MG63 (cell line): ENCODE results near the gene TAS1R3. TPM values are rescaled to one million over a fixed set of nuclear protein-coding genes. Genes with fewer than 3 reads are reported as not detected.

ENCODE experiments used
- DNase-seq: peaks from one replicate; pipeline ENCODE4 v3.0.0-alpha.2; 2020
- H3K27me3 ChIP-seq: fragments of 250-450 bp; sonication (Bioruptor Pico); 2 replicates; pipeline ENCODE4 v1.5.1; 2020; ENCODE audit warnings: mild to moderate bottlenecking, moderate library complexity
- H3K36me3 ChIP-seq: fragments of 250-450 bp; sonication (Bioruptor Pico); 2 replicates; pipeline ENCODE4 v1.5.1; 2020; ENCODE audit warnings: mild to moderate bottlenecking, moderate library complexity
- H3K4me3 ChIP-seq: fragments of 250-450 bp; sonication (Bioruptor Pico); 2 replicates; pipeline ENCODE4 v1.5.1; 2020; ENCODE audit warnings: mild to moderate bottlenecking, moderate library complexity
- H3K9me3 ChIP-seq: fragments of 250-450 bp; sonication (Bioruptor Pico); 2 replicates; pipeline ENCODE4 v1.5.1; 2020; ENCODE audit warnings: mild to moderate bottlenecking, moderate library complexity
- total RNA-seq: library from RNA; depleted of rRNA; stranded (reverse); fragments of >200 nt; shearing (Covaris generic); gene quantifications from 2 replicates; pipeline ENCODE4 v1.2.3, GENCODE V29; 2014; ENCODE audit warnings: low replicate concordance

Gene TAS1R3
- total RNA-seq, 1 experiment from 2014 or later: not detected

DNA sequence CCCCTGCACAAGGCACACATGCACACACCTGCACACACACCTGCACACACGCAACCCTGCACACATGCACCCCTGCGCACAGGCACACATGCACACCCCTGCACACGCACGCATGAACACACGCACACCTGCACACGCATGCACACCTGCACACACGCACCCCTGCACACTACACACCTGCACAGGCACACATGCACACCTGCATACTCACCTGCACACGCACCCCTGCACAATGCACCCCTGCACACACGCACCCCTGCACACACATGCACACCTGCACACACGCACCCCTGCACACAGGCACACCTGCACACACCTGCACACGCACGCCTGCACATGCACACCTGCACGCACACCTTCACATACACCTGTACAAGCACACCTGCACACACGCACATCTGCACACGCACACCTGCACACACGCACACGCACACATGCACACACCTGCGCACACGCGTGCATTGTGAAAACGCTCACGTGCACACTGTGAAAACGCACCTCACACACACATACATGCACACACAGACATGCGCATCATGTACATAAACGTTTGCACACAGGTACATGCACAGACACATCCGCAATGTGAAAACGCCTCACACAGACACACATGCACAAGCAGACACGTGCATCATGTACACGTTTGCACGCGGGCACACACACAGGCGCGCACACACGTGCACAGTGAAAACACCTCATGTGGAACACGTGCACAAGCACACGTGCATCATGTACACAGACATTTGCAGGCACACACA, 9.9 kb downstream of the TAS1R3 start:
- Histone ChIP-seq H3K4me3 (no peak overlapping the region), H3K27me3 (no peaks in the 10 kb centered on the region), H3K9me3 (no peaks in the 10 kb centered on the region), H3K36me3 (peaks cover 36% of the 10 kb centered on the region)
- no peak for DNase-seq

DNA sequence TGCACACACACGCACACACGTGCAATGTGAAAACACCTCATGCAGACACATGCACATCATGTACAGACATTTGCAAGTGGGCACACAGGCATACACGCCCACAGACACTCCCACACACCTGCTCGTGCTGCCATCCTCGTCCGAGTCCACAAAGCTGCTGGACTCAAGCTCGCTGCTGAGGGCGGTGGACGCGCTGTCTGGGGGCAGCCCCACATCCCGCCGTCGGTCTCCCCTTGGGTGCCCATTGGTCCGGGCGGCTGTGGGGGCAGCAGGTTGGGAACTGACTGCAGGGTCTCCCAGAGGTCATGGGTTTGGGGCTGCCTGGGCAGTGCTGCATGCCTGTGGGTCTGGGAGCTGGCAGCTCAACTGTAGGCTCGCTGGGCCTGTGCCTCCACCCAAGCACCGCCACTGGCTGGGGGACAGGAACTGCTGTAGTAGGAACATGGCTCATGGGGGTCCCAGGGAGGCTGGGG, 10.5 kb downstream of the TAS1R3 start:
- no peaks in the 10 kb centered on the region for H3K9me3 ChIP-seq
- H3K4me3 ChIP-seq: no peak overlapping the region
- no peaks in the 10 kb centered on the region for H3K27me3 ChIP-seq
- H3K36me3 ChIP-seq: peaks cover 42% of the 10 kb centered on the region
- no peak for DNase-seq

DNA sequence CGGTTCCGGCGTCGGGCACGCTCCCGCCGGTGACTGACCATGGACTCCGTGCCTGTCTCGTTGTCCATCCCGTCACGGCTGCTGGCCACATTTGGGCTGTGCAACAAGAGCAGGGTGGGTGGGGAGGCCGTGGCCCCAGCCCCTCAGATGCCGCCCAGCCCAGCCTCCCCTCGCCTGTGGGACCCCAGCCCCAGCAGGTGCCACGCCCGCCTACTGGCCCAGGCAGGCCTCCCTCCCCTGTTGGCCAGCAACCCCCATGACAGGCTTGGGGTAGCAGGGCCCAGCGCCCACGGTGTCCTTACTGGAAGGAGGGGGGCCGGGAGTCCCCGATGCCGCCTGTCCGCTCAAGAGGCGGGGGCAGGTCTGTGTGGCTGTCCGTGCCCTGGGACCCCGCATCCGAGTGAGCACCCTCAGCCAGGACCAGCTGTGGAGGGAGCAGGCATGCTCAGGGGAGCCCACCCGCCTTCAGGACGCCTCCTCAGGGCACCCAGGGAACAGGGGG, 11.0 kb downstream of the TAS1R3 start:
- no peak overlapping the region for H3K4me3 ChIP-seq
- H3K27me3 ChIP-seq: no peaks in the 10 kb centered on the region
- peak; percentile 0 for DNase-seq
- H3K9me3 ChIP-seq: no peaks in the 10 kb centered on the region
- peaks cover 43% of the 10 kb centered on the region for H3K36me3 ChIP-seq

DNA sequence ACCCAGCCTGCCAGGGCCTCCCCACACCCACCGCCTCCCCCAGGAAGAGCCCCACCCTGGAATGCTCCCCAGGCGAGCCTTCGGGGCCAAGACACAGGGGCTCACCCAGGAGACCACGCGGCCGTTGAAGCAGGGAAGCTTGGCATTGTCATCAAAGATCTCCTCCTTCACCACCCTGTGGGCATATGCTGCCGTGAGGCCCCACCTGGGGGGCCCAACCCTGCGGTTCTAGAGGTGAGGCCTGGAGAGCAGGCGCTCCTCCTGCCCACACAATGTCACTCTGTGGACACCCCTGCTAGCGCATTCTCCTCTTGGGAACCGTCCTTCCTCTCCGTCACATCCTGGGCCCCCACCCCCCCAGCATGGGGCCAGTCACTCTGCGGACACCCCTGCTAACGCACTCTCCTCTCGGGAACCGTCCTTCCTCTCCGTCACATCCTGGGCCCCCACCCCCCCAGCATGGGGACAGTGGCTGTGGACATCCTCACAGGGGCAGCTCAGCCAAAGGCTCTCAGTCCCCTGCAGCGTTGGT, 11.6 kb downstream of the TAS1R3 start:
- peaks cover 39% of the 10 kb centered on the region for H3K36me3 ChIP-seq
- no peaks in the 10 kb centered on the region for H3K27me3 ChIP-seq
- no peaks in the 10 kb centered on the region for H3K9me3 ChIP-seq
- no peak overlapping the region for H3K4me3 ChIP-seq
- no peak for DNase-seq

DNA sequence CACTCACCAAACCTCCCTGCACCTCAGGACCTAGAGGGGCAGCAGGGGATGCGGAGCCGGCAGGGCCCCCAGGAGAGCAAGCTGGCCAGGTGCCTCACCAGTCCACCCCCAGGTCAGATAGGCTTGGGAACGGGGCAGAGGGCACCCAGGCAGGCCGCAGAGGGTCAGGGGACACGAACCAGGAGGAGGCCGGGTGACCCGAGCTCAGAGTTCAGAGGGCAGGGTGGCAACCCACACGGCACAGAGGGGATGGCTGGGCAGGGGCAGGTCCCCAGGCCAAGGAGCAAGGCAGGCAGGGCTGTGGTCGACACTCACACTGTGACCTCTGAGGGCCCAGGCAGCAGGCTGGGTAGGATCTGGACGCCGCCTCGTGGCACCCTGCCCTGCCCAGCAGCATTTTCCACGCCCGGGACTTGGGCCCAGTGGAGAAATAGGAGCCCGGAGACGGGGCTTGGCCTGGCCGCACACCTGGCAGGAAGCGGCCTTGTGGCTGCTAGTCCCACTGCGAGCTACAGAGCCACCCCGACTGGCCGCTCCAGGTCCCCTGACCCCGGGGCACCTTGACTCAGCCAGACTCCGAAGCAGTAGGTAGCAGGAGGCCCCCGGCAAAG, 12.8 kb downstream of the TAS1R3 start:
- DNase-seq: no peak
- no peaks in the 10 kb centered on the region for H3K27me3 ChIP-seq
- peaks cover 35% of the 10 kb centered on the region for H3K36me3 ChIP-seq
- H3K4me3 ChIP-seq: no peak overlapping the region
- H3K9me3 ChIP-seq: no peaks in the 10 kb centered on the region

DNA sequence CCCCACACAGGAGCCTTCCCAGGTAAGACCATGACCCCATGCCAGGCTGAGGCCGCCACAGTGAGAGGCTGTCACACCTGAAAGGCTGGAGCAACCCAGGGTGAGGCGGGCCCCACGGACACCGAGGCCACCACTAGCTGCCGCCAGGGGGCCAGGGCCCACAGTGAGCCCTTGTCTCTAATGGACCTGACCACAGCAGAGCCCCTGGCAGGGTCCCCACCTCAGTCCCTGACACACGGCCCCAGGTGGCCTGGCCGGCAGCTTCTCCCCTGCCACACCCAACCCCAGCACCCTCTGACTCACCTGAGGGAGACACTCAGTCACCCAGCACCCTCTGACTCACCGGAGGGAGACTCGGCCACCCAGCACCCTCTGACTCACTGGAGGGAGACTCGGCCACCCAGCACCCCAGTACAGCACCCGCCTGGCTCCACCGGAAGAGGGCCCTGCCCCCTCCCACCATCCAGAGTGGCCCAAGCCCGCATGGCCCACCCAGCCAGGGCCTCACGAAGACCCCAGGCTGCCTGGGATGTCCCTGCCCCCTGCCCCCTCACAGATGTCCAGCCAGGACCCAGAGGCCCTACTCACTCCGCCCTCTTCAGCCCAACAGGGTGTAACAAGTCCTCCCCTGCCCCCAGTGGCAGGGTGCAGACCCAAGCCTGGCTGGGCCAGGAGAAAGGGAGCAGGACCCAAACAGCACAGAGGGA, 13.7 kb downstream of the TAS1R3 start:
- Histone ChIP-seq H3K36me3 (peaks cover 34% of the 10 kb centered on the region), H3K9me3 (no peaks in the 10 kb centered on the region), H3K4me3 (peak overlapping the region; percentile 22), H3K27me3 (no peaks in the 10 kb centered on the region)
- peak; percentile 96 for DNase-seq

DNA sequence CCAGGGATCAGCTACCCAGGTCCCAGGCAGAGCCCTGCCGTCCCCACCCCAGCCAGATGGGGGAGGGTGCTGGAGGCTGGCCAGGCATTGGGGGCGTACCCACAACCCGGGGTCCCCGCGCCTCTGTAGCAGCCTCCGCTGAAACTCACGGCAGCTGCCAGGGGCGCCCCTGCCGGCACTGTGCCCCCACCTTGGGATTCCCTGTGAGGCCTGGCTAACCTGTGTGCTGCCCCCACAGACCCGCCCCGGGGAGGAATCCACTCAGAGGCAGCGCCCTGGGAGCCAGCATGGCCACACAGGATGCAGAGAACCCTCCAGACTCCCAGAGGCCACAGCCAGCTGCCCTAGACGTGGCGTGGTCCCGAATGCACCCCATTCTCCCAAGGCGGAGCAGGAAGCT, 14.3 kb downstream of the TAS1R3 start:
- no peak for DNase-seq
- peak overlapping the region; percentile 22 for H3K4me3 ChIP-seq
- no peaks in the 10 kb centered on the region for H3K27me3 ChIP-seq
- no peaks in the 10 kb centered on the region for H3K9me3 ChIP-seq
- peaks cover 32% of the 10 kb centered on the region for H3K36me3 ChIP-seq

DNA sequence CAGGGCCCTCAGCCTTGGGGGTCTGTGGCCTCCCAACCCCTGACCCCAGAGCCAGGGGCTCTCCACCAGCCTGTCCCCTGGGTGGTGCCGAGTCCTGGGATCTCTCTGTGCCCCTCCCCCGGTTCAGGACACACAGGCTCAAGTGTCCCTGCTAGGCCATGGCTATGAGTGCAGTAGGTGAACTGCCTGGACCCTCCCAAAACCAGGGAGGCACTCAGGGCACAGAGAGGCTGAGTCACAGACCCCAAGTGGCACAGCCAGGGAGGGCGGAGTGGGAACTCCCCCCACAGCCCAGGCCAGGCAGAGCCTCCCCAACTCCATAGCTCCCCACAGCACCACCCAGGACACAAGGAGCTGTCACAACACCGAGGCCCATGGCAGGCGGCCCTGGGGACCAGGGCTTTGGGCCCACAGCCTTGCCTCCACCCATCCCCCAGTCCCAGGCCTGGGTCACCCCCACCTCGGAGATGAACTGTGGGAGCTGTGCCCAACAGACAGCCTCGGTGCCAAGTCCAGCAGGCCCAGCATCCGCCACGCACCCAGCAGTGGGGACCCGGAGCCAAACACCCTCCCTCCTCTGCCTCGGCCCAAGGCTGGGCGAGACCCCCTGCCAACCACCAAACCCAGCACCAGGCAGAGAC, 14.9 kb downstream of the TAS1R3 start:
- Histone ChIP-seq H3K9me3 (no peaks in the 10 kb centered on the region), H3K4me3 (no peak overlapping the region; the same call in 1 of the 2 replicates), H3K36me3 (peaks cover 27% of the 10 kb centered on the region), H3K27me3 (no peaks in the 10 kb centered on the region)
- DNase-seq: no peak

DNA sequence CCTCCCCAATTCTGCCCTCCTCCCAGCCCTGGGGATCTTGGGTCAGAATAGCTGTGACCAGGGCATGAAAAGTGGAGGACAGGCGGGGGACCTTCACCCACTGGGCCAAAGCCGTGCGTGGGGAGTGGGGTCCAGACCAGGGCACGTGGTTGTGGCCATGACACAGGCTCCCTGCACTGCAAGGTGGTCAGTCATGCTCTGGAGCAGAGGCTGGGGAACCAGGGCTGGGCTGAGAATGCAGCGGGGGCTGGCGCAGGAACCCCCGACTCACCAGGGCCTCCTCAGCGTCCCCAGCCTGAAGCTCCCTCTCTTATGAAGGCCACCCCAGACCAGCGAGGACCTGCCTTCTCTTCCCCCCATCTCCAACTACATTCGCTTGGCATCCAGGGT, 15.4 kb downstream of the TAS1R3 start:
- peak overlapping the region; percentile 66; the same call in 1 of the 2 replicates for H3K4me3 ChIP-seq
- no peaks in the 10 kb centered on the region for H3K27me3 ChIP-seq
- no peaks in the 10 kb centered on the region for H3K9me3 ChIP-seq
- no peak for DNase-seq
- H3K36me3 ChIP-seq: peaks cover 22% of the 10 kb centered on the region

DNA sequence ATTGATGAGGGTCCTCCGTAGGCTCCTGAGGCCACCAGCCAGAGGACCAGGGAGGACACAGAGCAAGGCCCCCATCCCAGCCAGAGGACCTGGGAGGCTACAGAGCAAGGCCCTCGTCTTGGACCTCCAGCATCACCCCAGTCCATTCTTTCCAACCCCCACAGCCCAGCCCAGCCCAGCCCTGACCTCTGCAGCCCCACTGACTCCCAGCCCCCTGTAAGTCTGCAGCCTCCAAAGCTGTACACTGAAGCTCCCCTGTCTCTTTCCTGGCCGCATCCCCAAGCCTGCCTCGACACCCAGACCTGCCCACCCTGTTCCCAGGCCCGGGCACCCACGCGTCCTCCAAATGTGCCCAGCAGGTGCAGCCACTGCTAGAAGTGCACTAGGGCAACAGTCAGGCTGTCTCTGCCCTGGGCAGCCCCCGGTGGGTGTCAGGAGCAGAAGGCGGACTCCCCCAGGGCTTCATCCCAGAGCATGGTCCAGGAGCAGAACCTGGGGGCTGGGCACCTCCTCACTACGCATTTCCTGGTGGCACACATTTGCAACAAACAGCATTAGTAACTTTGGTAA, 16.0 kb downstream of the TAS1R3 start:
- Histone ChIP-seq H3K4me3 (peak overlapping the region; percentile 66), H3K9me3 (no peaks in the 10 kb centered on the region), H3K27me3 (no peaks in the 10 kb centered on the region), H3K36me3 (peaks cover 23% of the 10 kb centered on the region)
- no peak for DNase-seq

DNA sequence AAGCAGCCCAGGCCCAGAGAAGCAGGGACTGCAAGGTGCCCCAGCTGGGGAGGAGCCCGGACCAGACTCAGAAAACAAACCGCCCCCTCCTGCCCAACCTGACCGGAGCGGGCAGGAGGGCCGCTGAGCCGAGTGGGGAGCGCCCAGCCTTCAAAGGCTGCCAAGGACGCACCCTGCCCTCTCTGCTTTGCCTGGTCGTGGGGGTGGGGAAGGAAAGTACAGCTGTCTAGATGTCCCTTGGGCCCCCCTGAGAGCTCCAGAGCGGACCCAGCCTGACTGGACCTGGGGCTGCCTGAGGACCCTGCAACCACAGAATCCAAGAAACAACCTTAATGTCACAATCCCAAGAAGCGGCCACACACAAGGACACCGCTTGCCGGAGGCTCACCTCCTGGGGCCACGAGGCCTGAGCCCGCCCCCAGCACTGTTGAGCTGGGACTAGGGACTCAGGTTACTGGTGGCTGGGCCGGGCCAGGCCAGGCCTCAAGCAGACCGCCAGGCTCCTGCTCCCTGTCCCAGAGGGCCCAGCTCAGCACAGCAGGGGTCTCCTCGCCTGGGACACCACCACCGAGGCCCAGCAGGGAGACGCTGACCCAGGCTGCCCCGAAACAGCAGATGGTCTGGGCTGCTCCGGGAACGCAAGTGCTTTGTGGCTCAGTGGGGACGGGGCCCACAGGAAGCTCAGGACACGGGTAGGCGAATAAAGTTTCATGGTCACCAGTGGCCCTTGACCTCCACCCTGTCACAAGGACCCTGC, 16.8 kb downstream of the TAS1R3 start:
- Histone ChIP-seq H3K4me3 (peak overlapping the region; percentile 66), H3K27me3 (no peaks in the 10 kb centered on the region), H3K36me3 (peaks cover 30% of the 10 kb centered on the region), H3K9me3 (no peaks in the 10 kb centered on the region)
- DNase-seq: peak; percentile 61

DNA sequence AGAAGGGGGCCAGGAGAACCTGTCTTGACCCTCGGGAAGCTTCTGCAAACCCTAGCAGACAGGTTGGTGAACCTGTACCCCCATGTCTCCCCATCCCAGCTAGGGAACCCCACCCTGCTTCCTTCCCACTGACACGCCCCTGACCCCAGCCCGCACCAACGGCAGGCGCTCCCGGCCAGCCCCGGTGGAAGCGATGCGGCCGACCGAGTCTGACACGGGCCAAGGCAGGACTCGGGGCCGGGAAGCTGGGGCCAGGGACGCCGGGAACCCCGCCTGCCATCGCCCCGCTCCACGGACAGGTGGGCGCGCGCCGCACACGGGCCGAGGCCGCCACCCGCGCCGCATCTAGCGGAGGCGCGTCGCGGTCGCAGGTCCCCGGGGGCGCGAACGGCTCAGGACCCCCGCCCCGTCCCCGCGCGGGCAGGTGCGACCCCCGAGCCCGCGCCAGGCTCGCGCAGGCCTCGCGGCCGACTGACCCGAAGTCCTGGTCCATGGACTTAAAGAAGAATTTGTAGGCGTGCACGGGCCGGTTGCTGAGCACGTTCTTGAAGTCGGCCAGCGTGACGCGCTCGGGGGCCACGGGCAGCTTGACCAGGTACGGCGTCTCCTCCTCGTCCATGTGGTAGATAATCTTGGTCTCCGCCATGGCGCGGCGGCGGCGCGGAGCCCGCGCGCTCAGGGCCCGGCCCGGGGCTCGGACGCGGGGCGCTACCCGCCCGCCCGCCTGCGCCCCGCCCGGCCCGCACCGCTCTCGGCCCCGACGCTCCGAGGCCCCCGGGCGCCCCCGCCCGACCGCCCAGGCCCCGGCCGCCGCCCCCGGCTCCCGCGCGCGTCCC, 17.6 kb downstream of the TAS1R3 start:
- Histone ChIP-seq H3K9me3 (no peaks in the 10 kb centered on the region), H3K27me3 (no peaks in the 10 kb centered on the region), H3K36me3 (peaks cover 37% of the 10 kb centered on the region), H3K4me3 (peak overlapping the region; percentile 66)
- DNase-seq: no peak

DNA sequence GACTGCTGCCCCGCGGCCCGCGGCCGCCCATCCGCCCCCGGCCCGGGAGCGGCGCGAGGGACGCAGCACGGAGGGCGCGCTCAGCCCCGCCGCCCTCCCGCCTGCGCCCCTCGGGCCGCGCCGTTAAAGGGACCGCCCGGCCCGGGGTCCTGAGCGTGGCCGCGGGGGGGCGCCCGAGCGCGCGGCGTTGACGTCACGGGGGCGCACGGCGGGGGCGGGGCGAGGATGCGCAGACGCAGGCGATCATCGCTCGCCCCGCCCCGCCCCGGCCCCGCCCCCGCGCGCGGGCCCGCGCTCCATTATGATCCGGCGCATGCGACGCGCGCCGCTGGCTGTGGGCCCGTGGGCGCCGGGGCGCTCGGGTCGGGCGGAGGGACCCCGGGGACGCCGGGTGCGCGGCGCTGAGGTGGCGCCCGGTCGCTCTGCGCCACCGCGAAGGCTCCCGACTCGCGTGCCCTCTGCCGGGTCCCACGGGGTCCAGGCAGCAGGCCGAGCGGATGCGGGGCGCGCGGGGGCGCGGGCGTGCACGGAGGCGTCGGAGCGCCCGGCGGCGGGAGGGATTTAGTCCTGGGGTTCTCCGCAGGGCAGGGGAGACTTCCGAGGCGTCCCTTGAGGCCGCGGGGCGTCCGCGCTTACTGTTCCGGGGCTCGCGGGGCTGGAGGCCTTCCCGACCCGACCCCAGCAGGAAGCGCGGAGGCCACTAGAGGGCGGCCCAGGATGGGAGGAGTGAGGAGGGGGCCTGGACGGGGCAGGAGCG, 18.4 kb downstream of the TAS1R3 start, which contains the start of gene DVL1:
Gene DVL1 (minus strand): TSS at position 163 of the 757 bp plus-strand sequence. CDS start 353 bp downstream, outside the sequence.
- peak; percentile 74 for DNase-seq
- H3K27me3 ChIP-seq: no peaks in the 10 kb centered on the region
- H3K4me3 ChIP-seq: peak within 1 kb of the TSS; percentile 66
- H3K9me3 ChIP-seq: no peaks in the 10 kb centered on the region
- peaks cover 43% of the 10 kb centered on the region for H3K36me3 ChIP-seq
